HepG2 (cell line): ENCODE results near the gene ATG2A. TPM values are rescaled to one million over a fixed set of nuclear protein-coding genes. Genes with fewer than 3 reads are reported as not detected.

Experiments
- ATAC-seq: fragments of 200-7000 bp; cut with Tn5 transposase; 3 replicates; pipeline ENCODE4 v1.9.1; 2020; ENCODE audit warnings: mild to moderate bottlenecking, moderate library complexity
- BruUV-seq: library from RNA; stranded (reverse); fragments of 400-500 nt; replicated peaks from 2 replicates; lab custom pipeline; 2021; lab: Mats Ljungman, UMichigan
- CTCF ChIA-PET: fragments of 300-600 bp; formaldehyde crosslinking; extraction: SDS; loops from one replicate; lab custom pipeline; 2021; ENCODE audit warnings: low total read pairs, inconsistent platforms, low intra/inter-chr PET ratio; lab: Yijun Ruan, JAX
- POLR2A ChIA-PET: fragments of 350-600 bp; sonication (Branson Sonifier 250); formaldehyde crosslinking; loops from one replicate; lab custom pipeline; 2020; ENCODE audit warnings: antibody characterized with exemption, inconsistent platforms; lab: Yijun Ruan, JAX
- DNase-seq: peaks from one replicate; pipeline ENCODE4 v3.0.0-alpha.2; 2015; ENCODE audit warnings: low spot score
- FAIRE-seq: peaks from 3 replicates; lab custom pipeline; 2011; peaks lifted over from hg19 to GRCh38; lab: Jason Lieb, UNC
- H2AFZ ChIP-seq: one replicate; pipeline ENCODE4 v1.6.1; 2011; ENCODE audit warnings: low read length, inconsistent platforms
- H3K27ac ChIP-seq: fragments of 300-600 bp; 3 replicates; pipeline ENCODE4 v1.8.0; 2011; ENCODE audit warnings: mixed run types, mild to moderate bottlenecking, mixed read lengths, low read length, inconsistent platforms; ENCODE audit not compliant: insufficient read depth; ENCODE audit errors: extremely low read length
- H3K27me3 ChIP-seq, 2 experiments: fragments of 200-600 bp in 1 of 2; 2 replicates in 1 of 2; 3 replicates in 1 of 2; pipeline versions ENCODE4 v1.6.0 to v1.8.0; 2011; ENCODE audit warnings: low read length in 2 of 2, mild to moderate bottlenecking in 2 of 2, moderate library complexity in 2 of 2, inconsistent platforms in 1 of 2; ENCODE audit not compliant: insufficient read depth in 2 of 2, control insufficient read depth in 1 of 2
- H3K36me3 ChIP-seq, 2 experiments: fragments of 200-600 bp in 1 of 2; replicated peaks in 1 of 2; 2 replicates in 1 of 2; 3 replicates in 1 of 2; pipeline versions ENCODE4 v1.5.1 to v1.8.0; 2011; ENCODE audit warnings: low read length in 2 of 2, inconsistent platforms in 1 of 2; ENCODE audit not compliant: insufficient read depth in 2 of 2, control insufficient read depth in 1 of 2
- H3K4me1 ChIP-seq: 2 replicates; pipeline ENCODE4 v1.5.1; 2012; ENCODE audit warnings: low read length, inconsistent platforms; ENCODE audit not compliant: insufficient read depth
- H3K4me2 ChIP-seq: 2 replicates; pipeline ENCODE4 v1.6.0; 2011; ENCODE audit warnings: low read depth, low read length, inconsistent platforms
- H3K4me3 ChIP-seq, 3 experiments: fragments of 200-600 bp in 1 of 3; sonication (generic), shearing (Covaris generic) in 1 of 3; replicated peaks in 1 of 3; 2 replicates each; pipeline ENCODE4 v1.5.1; 2011 to 2016; ENCODE audit warnings: low read length in 3 of 3, inconsistent platforms in 2 of 3, low read depth in 2 of 3, mild to moderate bottlenecking in 2 of 3, control low read depth in 1 of 3, mixed read lengths in 1 of 3; ENCODE audit not compliant: insufficient read depth in 1 of 3
- H3K79me2 ChIP-seq: one replicate; pipeline ENCODE4 v1.6.1; 2011; ENCODE audit warnings: low read length, inconsistent platforms; ENCODE audit not compliant: insufficient read depth
- H3K9ac ChIP-seq: 2 replicates; pipeline ENCODE4 v1.6.0; 2011; ENCODE audit warnings: mild to moderate bottlenecking, low read depth, low read length, inconsistent platforms; ENCODE audit not compliant: insufficient read depth
- H3K9me3 ChIP-seq: 2 replicates; pipeline ENCODE4 v1.5.1; 2012; ENCODE audit warnings: mild to moderate bottlenecking, low read length
- H4K20me1 ChIP-seq: 2 replicates; pipeline ENCODE4 v1.6.0; 2011; ENCODE audit warnings: inconsistent platforms, mild to moderate bottlenecking, low read length, moderate library complexity; ENCODE audit not compliant: insufficient read depth
- AGO2 ChIP-seq: fragments of 200-400 bp; formaldehyde crosslinking; optimal IDR thresholded peaks from 2 replicates; pipeline ENCODE3; 2017; ENCODE audit warnings: mild to moderate bottlenecking, low read depth, low read length, moderate library complexity
- HOXA3 ChIP-seq: sonication (generic); formaldehyde crosslinking; IDR thresholded peaks from 2 replicates; pipeline ENCODE4 v1.5.0; 2020; ENCODE audit warnings: missing genetic modification reagents
- KDM3A ChIP-seq: IDR thresholded peaks from 2 replicates; pipeline ENCODE4 v1.6.1; 2018; ENCODE audit warnings: low read depth, missing compliant biosample characterization
- MIXL1 ChIP-seq: IDR thresholded peaks from 2 replicates; pipeline ENCODE4 v1.6.1; 2016
- NCOR1 ChIP-seq: fragments of 200-600 bp; sonication (generic); IDR thresholded peaks from 2 replicates; pipeline ENCODE4 v1.7.0; 2017; ENCODE audit warnings: antibody characterized with exemption, low read length, borderline replicate concordance
- PHF21A ChIP-seq: sonication (generic); formaldehyde crosslinking; IDR thresholded peaks from 2 replicates; pipeline ENCODE4 v1.5.0; 2020; ENCODE audit warnings: mild to moderate bottlenecking, missing genetic modification reagents
- POLR2G ChIP-seq: fragments of 200-400 bp; formaldehyde crosslinking; IDR thresholded peaks from 2 replicates; pipeline ENCODE4 v1.6.1; 2018; ENCODE audit warnings: mild to moderate bottlenecking, low read depth, low read length, moderate library complexity
- RXRA ChIP-seq: sonication (generic); formaldehyde crosslinking; IDR thresholded peaks from 2 replicates; pipeline ENCODE4 v1.5.1; 2020; ENCODE audit warnings: missing genetic modification reagents
- SNRNP70 ChIP-seq: fragments of 200-400 bp; formaldehyde crosslinking; IDR thresholded peaks from 2 replicates; pipeline ENCODE4 v1.6.1; 2017; ENCODE audit warnings: mild to moderate bottlenecking, low read depth, low read length, moderate library complexity
- SRY ChIP-seq: sonication (generic); formaldehyde crosslinking; IDR thresholded peaks from 2 replicates; pipeline ENCODE4 v1.8.0; 2022; ENCODE audit warnings: mild to moderate bottlenecking, missing genetic modification reagents
- ZFX ChIP-seq: sonication (generic); formaldehyde crosslinking; IDR thresholded peaks from 2 replicates; pipeline ENCODE4 v1.4.0; 2020; ENCODE audit warnings: mild to moderate bottlenecking, low read depth, missing genetic modification reagents, moderate library complexity
- ZFYVE20 ChIP-seq: sonication (generic); formaldehyde crosslinking; IDR thresholded peaks from 2 replicates; pipeline ENCODE4 v1.8.0; 2023; ENCODE audit warnings: low read depth, mild to moderate bottlenecking, moderate library complexity, missing genetic modification reagents, borderline replicate concordance
- ZNF225 ChIP-seq: sonication (generic); formaldehyde crosslinking; IDR thresholded peaks from 2 replicates; pipeline ENCODE4 v1.4.0; 2020; ENCODE audit warnings: mild to moderate bottlenecking, missing genetic modification reagents
- ZNF446 ChIP-seq: sonication (generic); formaldehyde crosslinking; IDR thresholded peaks from 2 replicates; pipeline ENCODE4 v1.5.0; 2020; ENCODE audit warnings: mild to moderate bottlenecking, missing genetic modification reagents
- ZNF713 ChIP-seq: sonication (generic); formaldehyde crosslinking; IDR thresholded peaks from 2 replicates; pipeline ENCODE4 v1.4.0; 2020; ENCODE audit warnings: mild to moderate bottlenecking, missing genetic modification reagents
- WGBS: methylation state at CpG from one replicate; pipeline ENCODE4 v1.1.6; 2017; ENCODE audit warnings: low lambda C conversion rate; 5-methylcytosine and 5-hydroxymethylcytosine counted together
- in situ Hi-C: cut with HindIII; loops from 2 replicates; pipeline ENCODE4 v1.10.0; 2017; ENCODE audit warnings: low pct_unique_long_range_greater_than_20kb; ENCODE audit not compliant: extremely low pct_ligation_motif_present
- intact Hi-C: fragments of 100-400 bp; cut with micrococcal nuclease; formaldehyde crosslinking; loops from one replicate; pipeline ENCODE4 v1.10.0; 2022; ENCODE audit not compliant: unreplicated experiment
- polyA plus RNA-seq, 8 experiments: library from polyadenylated mRNA; depleted of rRNA in 3 of 8; stranded (reverse) in 7 of 8; unstranded in 1 of 8; fragments of >200 nt; fragmentation: Illumina TruSeq in 4 of 8; extraction: Trizol in 4 of 8; gene quantifications; 2 replicates each; pipeline versions ENCODE4 v1.2.1 to v1.2.3, GENCODE V29; 2011 to 2016; ENCODE audit warnings: low read depth in 4 of 8, missing spikeins in 1 of 8, mixed read lengths in 1 of 8; ENCODE audit not compliant: insufficient read depth in 1 of 8
- total RNA-seq, 5 experiments: library from RNA; depleted of rRNA; stranded (reverse); fragments of >200 nt; fragmentation: Illumina TruSeq; extraction: Trizol; gene quantifications; 2 replicates each; pipeline ENCODE4 v1.2.3, GENCODE V29; 2016; ENCODE audit warnings: low read depth in 1 of 5
- TF ChIP-seq, protein P1 (sequence below): IDR thresholded peaks from 2 replicates; pipeline ENCODE4 v1.6.1; 2016; ENCODE audit warnings: low read depth, missing genetic modification reagents, missing compliant biosample characterization
- TF ChIP-seq, protein P2 (sequence below): sonication (generic); formaldehyde crosslinking; IDR thresholded peaks from 2 replicates; pipeline ENCODE4 v1.5.0; 2020; ENCODE audit warnings: mild to moderate bottlenecking, missing genetic modification reagents, borderline replicate concordance

The ATG2A gene
- total and polyA plus RNA-seq, 2 of the 13 experiments (the other 11 are each of a cell fraction or from before 2014, with no cell fraction given) = 6.7 to 8.0 TPM

DNA sequence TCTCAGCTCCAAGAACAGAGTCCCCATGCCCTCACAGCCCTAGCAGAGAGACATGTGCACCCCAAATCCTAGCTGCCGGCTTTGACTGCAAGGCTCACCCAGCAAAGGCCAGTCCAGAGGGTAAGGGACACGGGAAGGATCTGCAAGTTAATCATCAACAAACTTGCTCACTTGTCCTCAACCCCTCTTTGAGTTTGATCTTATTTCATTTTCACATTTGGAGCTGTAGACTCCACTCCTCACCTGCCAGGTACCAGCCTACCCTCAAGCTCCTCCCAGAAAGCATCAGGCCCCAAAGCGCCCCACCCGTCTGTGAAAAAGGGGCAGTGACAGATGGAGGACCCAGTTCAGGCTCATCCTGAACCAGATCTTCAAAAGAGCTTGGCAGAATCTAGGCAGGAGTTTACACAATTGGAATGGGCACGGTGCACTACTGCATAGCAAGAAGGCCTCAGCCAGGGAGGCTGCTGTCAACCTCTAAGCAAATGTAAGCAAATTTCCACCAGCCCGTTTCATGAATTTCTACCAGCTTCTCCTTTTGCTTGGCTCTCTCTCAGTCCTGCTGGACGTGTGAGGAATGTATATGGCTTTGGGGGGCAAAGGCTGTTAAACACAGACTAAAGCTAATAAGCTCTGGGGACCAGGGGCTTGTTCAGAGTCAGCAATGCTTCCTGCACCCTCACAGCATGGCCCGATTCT lies 44.1 kb downstream of the ATG2A start:
- H3K9me3 ChIP-seq = no peaks in the 10 kb centered on the region
- H3K36me3 ChIP-seq = peaks cover 2 to 18% of the 10 kb centered on the region in 2 experiments; a peak in 2 of 5 replicates
- FAIRE-seq = peak; percentile 96
- H3K27me3 ChIP-seq = no peaks in the 10 kb centered on the region; a peak in 1 of 5 replicates
- peak; percentile 46 for DNase-seq
- peaks cover 67% of the 10 kb centered on the region for H3K79me2 ChIP-seq
- ChIA-PET CTCF (no interaction called here), POLR2A (interaction anchor here (0.7 to 10.4 kb wide), 12 partner anchors 8 to 249 kb away, joined by 3 to 132 read pairs (median 4); partner anchors contain the start of genes FAU, MRPL49 and VPS51)
- no peak overlapping the region for H2AFZ ChIP-seq
- peaks cover 84% of the 10 kb centered on the region for H3K4me1 ChIP-seq
- H3K27ac ChIP-seq = peak overlapping the region; percentile 56
- WGBS = 7% methylated on average over 8 of the region's 8 CpGs
- peak; percentile 26 for ATAC-seq
- peak overlapping the region in 1 of 3 experiments; percentile 51; a peak in 2 of 6 replicates for H3K4me3 ChIP-seq
- no peaks in the 10 kb centered on the region; the same call in 1 of the 2 replicates for H4K20me1 ChIP-seq
- intact Hi-C loops = no loop called here
- no peak overlapping the region for H3K9ac ChIP-seq
- no TSS peak for BruUV-seq
- peak overlapping the region; percentile 64 for H3K4me2 ChIP-seq
- in situ Hi-C loops = no loop called here
- TF ChIP-seq KDM3A (CRISPR knock-in tag) = no peak
- no peak for TF ChIP-seq ZNF713 (CRISPR knock-in tag)
- no peak for TF ChIP-seq PHF21A (CRISPR knock-in tag)
- TF ChIP-seq MIXL1 (CRISPR knock-in tag) = 0 out of 2 replicates have a peak, but pooled peaks have one; percentile 7
- TF ChIP-seq, protein P1, sequence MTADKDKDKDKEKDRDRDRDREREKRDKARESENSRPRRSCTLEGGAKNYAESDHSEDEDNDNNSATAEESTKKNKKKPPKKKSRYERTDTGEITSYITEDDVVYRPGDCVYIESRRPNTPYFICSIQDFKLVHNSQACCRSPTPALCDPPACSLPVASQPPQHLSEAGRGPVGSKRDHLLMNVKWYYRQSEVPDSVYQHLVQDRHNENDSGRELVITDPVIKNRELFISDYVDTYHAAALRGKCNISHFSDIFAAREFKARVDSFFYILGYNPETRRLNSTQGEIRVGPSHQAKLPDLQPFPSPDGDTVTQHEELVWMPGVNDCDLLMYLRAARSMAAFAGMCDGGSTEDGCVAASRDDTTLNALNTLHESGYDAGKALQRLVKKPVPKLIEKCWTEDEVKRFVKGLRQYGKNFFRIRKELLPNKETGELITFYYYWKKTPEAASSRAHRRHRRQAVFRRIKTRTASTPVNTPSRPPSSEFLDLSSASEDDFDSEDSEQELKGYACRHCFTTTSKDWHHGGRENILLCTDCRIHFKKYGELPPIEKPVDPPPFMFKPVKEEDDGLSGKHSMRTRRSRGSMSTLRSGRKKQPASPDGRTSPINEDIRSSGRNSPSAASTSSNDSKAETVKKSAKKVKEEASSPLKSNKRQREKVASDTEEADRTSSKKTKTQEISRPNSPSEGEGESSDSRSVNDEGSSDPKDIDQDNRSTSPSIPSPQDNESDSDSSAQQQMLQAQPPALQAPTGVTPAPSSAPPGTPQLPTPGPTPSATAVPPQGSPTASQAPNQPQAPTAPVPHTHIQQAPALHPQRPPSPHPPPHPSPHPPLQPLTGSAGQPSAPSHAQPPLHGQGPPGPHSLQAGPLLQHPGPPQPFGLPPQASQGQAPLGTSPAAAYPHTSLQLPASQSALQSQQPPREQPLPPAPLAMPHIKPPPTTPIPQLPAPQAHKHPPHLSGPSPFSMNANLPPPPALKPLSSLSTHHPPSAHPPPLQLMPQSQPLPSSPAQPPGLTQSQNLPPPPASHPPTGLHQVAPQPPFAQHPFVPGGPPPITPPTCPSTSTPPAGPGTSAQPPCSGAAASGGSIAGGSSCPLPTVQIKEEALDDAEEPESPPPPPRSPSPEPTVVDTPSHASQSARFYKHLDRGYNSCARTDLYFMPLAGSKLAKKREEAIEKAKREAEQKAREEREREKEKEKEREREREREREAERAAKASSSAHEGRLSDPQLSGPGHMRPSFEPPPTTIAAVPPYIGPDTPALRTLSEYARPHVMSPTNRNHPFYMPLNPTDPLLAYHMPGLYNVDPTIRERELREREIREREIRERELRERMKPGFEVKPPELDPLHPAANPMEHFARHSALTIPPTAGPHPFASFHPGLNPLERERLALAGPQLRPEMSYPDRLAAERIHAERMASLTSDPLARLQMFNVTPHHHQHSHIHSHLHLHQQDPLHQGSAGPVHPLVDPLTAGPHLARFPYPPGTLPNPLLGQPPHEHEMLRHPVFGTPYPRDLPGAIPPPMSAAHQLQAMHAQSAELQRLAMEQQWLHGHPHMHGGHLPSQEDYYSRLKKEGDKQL (CRISPR knock-in tag) = no peak
- TF ChIP-seq HOXA3 (CRISPR knock-in tag) = no peak
- TF ChIP-seq, protein P2, sequence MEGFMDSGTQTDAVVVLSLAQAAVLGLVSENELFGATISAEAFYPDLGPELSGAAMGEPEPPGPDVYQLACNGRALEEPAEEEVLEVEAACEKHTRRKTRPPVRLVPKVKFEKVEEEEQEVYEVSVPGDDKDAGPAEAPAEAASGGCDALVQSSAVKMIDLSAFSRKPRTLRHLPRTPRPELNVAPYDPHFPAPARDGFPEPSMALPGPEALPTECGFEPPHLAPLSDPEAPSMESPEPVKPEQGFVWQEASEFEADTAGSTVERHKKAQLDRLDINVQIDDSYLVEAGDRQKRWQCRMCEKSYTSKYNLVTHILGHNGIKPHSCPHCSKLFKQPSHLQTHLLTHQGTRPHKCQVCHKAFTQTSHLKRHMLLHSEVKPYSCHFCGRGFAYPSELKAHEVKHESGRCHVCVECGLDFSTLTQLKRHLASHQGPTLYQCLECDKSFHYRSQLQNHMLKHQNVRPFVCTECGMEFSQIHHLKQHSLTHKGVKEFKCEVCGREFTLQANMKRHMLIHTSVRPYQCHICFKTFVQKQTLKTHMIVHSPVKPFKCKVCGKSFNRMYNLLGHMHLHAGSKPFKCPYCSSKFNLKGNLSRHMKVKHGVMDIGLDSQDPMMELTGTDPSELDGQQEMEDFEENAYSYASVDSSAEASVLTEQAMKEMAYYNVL = no peak
- TF ChIP-seq ZNF446 (CRISPR knock-in tag) = no peak
- peak; percentile 50; the same call in 1 of the 2 replicates for TF ChIP-seq ZFX (CRISPR knock-in tag)
- TF ChIP-seq NCOR1 = no peak
- TF ChIP-seq SNRNP70 = no peak
- no peak for TF ChIP-seq RXRA (CRISPR knock-in tag)
- no peak for TF ChIP-seq ZFYVE20 (CRISPR knock-in tag)
- TF ChIP-seq AGO2 = no peak
- TF ChIP-seq SRY = no peak
- TF ChIP-seq POLR2G = 0 out of 2 replicates have a peak, but pooled peaks have one; percentile 32
- no peak for TF ChIP-seq ZNF225
